Mucosa of descending colon (tissue), 3 donors: ENCODE data around the gene C6orf89. TPM values are rescaled to one million over a fixed set of nuclear protein-coding genes. Genes with fewer than 3 reads are reported as not detected.
"Not testable (repeated sequence)": the region's sequence is repeated elsewhere in the genome, so short reads cannot be mapped to it uniquely, and the experiment has no call there.

Experiments used
- ATAC-seq: fragments of 200-7000 bp; cut with Tn5 transposase; one replicate; pipeline ENCODE4 v1.9.1; 2020; ENCODE audit warnings: mild to moderate bottlenecking, moderate library complexity
- DNase-seq, 3 donors: peaks; one replicate each; pipeline ENCODE4 v3.0.0-alpha.2; 2020
- H3K36me3 ChIP-seq: fragments of 200-600 bp; one replicate; pipeline ENCODE4 v1.8.0; 2021; ENCODE audit warnings: low read depth, mild to moderate bottlenecking
- H3K4me1 ChIP-seq: fragments of 200-600 bp; one replicate; pipeline ENCODE4 v1.8.0; 2021; ENCODE audit warnings: low read depth, mild to moderate bottlenecking
- H3K4me3 ChIP-seq: fragments of 200-600 bp; one replicate; pipeline ENCODE4 v1.8.0; 2021; ENCODE audit warnings: mild to moderate bottlenecking
- H3K9me3 ChIP-seq: fragments of 200-600 bp; one replicate; pipeline ENCODE4 v1.8.0; 2021; ENCODE audit warnings: mild to moderate bottlenecking
- CTCF ChIP-seq: fragments of 200-600 bp; IDR thresholded peaks from one replicate; pipeline ENCODE4 v1.8.0; 2022; ENCODE audit warnings: antibody characterized with exemption, mild to moderate bottlenecking
- intact Hi-C, 2 donors: fragments of 100-400 bp; cut with DNase I in 1 of 2; cut with micrococcal nuclease in 1 of 2; formaldehyde crosslinking; loops; one replicate each; pipeline versions ENCODE4 v1.11.0 to v1.11.1; 2022; cut with DNase I, micrococcal nuclease
- total RNA-seq, 3 donors: library from RNA; stranded (reverse); fragmentation: NEBNext Ultra II Directional in 2 of 3; extraction: Animal tissue kit (Norgen Biotek cat#: 25700) in 2 of 3; gene quantifications; one replicate each; pipeline versions ENCODE4 v1.2.1 to v1.2.4, GENCODE V29; 2021 to 2023
- donor health status: DM: no; HTN: no; CAD: no; lungs with moderate emphysema.
- donor health status: DM: no; HTN: no; CAD: no.
- donor health status: DM: no; HTN: yes; CAD: no.

Gene C6orf89
- total RNA-seq, 3 donors from 2014 or later, result 53.9 to 66.6 (median 56.0) TPM

- Histone ChIP-seq H3K9me3 (no peaks in the 10 kb centered on the region), H3K4me1 (peaks cover 9% of the 10 kb centered on the region)
- intact Hi-C loops, result no loop called here
Observed at GRCh38 chr6:36890112-36890663, 4.4 kb downstream of the C6orf89 start.

GRCh38 chr6:36891153-36891552 lies 5.4 kb downstream of the C6orf89 start:
- ATAC-seq, result not testable (repeated sequence)

More at GRCh38 chr6:36890112-36890663, 4.4 kb downstream of the C6orf89 start:
- Histone ChIP-seq H3K36me3 (no peaks in the 10 kb centered on the region), H3K4me3 (no peak overlapping the region)
- DNase-seq (no peak), ATAC-seq (no peak)
- no peak for TF ChIP-seq CTCF

GRCh38 chr6:36893976-36894932 lies 8.5 kb downstream of the C6orf89 start:
- Histone ChIP-seq H3K36me3 (no peaks in the 10 kb centered on the region), H3K4me1 (no peaks in the 10 kb centered on the region), H3K9me3 (no peaks in the 10 kb centered on the region), H3K4me3 (no peak overlapping the region)
- DNase-seq, result no peak
- no peak for TF ChIP-seq CTCF
- intact Hi-C loops, result no loop called here
- ATAC-seq, result no peak

More at GRCh38 chr6:36891153-36891552, 5.4 kb downstream of the C6orf89 start:
- DNase-seq, H3K4me1 ChIP-seq, H3K36me3 ChIP-seq, H3K9me3 ChIP-seq, H3K4me3 ChIP-seq, intact Hi-C loops: not testable (repeated sequence)

- TF ChIP-seq CTCF, result no peak
- ATAC-seq (no peak), DNase-seq (no peak)
- intact Hi-C loops, result no loop called here
- Histone ChIP-seq H3K36me3 (no peaks in the 10 kb centered on the region), H3K4me1 (no peaks in the 10 kb centered on the region), H3K9me3 (no peaks in the 10 kb centered on the region), H3K4me3 (no peak overlapping the region)
Observed at GRCh38 chr6:36897609-36898008, 11.9 kb downstream of the C6orf89 start.

GRCh38 chr6:36904114-36904513 lies 18.4 kb downstream of the C6orf89 start:
- DNase-seq, result no peak
- intact Hi-C loops, result no loop called here
- H3K36me3 ChIP-seq, result no peaks in the 10 kb centered on the region
- no peak for ATAC-seq
- no peak overlapping the region for H3K4me3 ChIP-seq
- H3K9me3 ChIP-seq, result no peaks in the 10 kb centered on the region
- no peak for TF ChIP-seq CTCF
- H3K4me1 ChIP-seq, result no peaks in the 10 kb centered on the region

- no peak for TF ChIP-seq CTCF
- DNase-seq, result no peak
- H3K36me3 ChIP-seq, result no peaks in the 10 kb centered on the region
Observed at GRCh38 chr6:36904851-36905393, 19.2 kb downstream of the C6orf89 start.

More at GRCh38 chr6:36904851-36905393, 19.2 kb downstream of the C6orf89 start:
- ATAC-seq, result no peak
- Histone ChIP-seq H3K9me3 (no peaks in the 10 kb centered on the region), H3K4me1 (no peaks in the 10 kb centered on the region), H3K4me3 (no peak overlapping the region)
- intact Hi-C loops, result no loop called here
